Activated naive CD8-positive, alpha-beta T cell treated with anti-CD3 and anti-CD28 coated beads, Interleukin-2, amount 50 U/mL, for 16 hours (primary cell): ENCODE data around the gene WBP1L.
"Not testable (repeated sequence)": the region's sequence is repeated elsewhere in the genome, so short reads cannot be mapped to it uniquely, and the experiment has no call there.

ENCODE experiments used
- DNase-seq: peaks from one replicate; pipeline ENCODE4 v3.0.0-alpha.2; 2020; ENCODE audit warnings: low read depth, low spot score

Gene WBP1L

DNA sequence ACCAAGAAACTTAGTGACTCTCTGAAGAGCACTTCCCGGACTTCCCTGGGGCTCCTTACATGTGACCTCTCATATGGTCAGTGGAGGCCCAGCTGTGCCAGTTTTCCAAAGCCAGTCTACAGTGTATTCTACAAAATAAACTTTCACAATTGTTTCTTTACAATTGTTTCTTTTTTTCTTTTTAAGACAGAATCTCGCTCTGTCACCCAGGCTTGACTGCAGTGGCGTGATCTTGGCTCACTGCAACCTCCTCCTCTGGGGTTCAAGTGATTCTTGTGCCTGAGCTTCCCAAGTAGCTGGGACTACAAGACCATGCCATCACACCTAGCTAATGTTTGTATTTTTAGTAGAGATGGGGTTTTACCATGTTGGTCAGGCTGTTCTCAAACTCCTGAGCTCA, 67.6 kb downstream of the WBP1L start:
- no peak for DNase-seq

DNA sequence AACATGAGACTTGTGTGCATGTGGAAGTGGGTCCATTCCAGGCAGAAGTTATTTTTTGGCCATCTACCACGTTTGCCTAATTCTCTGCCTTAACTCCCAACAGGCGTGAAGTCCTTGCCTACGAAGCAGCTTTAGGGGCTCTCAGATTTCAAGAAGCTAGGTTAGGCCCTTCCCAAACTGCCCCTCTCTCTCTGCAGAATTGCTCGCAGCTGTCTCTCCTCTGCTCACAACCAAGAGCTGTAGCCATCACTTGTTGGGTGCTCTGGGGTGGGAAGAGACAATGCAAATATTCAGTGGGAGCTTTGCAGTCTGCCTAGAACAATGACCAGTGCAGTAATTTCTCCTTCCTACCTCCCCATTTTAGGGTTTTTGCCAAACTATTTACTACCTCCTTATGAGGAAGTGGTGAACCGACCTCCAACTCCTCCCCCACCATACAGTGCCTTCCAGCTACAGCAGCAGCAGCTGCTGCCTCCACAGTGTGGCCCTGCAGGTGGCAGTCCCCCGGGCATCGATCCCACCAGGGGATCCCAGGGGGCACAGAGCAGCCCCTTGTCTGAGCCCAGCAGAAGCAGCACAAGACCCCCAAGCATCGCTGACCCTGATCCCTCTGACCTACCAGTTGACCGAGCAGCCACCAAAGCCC, 68.6 kb downstream of the WBP1L start:
- DNase-seq: no peak

DNA sequence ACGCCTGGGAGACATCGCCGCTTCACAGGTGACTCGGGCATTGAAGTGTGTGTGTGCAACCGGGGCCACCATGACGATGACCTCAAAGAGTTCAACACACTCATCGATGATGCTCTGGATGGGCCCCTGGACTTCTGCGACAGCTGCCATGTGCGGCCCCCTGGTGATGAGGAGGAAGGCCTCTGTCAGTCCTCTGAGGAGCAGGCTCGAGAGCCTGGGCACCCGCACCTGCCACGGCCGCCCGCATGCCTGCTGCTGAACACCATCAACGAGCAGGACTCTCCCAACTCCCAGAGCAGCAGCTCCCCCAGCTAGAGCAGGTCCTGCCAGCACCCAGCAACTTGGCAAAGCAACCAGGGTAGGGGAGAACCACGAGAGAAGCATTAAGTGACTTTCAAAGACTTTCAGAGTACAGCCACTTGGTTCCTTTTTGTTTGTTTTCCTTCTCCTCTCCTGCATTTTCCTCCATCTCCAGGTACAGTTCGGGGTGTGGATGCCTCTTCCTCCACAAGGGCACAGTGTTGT, 69.3 kb downstream of the WBP1L start:
- no peak for DNase-seq

DNA sequence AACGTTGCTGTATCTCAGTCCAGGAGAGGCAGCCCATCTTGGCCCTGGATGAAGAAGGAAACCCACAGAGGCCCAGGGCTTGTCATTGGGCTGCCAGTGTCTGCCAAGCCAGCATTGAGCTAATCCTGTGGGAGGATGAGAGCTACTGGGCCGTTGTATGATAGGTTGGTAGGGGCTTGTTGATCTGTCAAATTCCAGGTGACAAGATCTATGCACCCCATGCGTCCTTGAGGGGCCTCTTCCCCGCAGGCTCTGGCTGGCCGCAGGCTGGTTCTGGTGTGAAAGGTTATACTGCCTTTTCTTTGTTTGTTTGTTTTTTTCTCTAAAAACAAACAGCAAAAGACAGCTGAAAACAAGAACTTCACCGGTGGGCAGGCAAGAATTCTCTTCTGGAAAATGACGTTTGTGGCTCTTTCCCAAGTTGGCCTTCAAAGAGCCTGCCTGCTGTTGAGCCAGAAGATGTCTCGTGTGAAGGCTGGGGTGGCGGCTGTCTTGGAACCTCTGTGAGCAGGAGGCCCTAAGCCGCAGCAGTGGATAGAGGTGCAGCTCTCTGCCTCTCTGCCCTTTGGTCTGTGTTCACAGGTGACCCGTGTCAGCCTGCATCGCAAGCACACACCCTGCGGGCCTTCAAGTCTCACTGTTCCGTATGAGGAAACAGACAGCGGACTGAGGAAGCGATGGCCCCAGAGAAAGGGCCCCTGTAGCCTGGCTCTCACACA, 70.1 kb downstream of the WBP1L start:
- no peak for DNase-seq

DNA sequence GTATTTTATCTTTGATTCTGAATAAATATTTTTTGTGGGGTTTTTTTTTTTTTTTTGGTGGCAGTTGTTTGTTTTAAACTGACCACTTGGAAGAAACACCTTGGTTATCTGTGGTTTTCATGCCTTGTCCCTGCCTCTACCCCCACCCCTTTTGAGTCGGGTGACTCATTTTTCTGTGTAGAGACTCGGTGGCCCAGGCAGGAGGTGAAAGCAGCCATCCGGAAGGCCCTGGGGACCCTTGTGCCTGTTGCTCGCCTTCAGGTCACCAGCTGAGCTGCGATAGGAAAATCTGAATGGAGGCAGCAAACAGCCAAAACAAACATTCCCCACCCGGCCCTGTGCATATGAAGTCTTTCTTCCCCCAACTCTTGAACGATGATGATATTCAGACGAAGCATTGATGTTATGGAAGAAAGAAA, 70.7 kb downstream of the WBP1L start:
- no peak for DNase-seq

DNA sequence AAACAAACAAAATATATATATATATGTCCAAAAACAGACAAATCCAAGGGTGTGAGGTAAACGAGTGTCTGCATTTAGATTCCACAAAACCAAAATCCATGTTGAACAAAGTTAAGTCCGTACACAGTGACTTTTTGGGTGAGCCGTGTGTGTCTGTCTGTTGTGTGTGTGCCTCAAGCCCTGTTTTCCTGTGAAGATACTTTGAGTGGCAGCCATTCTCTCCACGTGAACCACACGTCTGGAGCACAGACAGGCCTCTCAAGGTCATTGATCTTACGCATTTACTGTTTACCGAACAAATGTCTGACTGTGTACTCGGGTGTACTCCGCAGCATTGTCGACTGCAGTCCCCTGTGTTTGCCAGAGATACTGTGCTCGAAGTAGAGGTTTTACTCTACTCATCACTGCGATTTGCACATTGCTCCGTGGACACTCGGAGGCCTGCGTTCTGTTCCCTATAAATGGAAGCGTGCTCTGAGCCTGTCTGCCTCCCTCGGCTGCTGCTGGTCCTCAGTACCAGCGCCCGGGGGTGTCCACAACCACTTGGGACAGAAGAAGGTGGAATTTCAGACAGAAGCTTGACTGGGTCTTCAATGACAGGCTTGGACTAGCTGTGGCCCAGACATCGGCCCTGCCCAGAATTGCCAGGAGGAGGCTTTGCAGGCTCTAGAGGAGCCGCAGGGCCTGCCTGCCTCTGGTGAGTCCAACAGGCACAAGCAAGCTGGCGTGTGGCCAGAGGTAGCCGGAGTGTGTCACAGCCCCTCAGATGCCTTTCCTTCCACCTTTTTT, 71.3 kb downstream of the WBP1L start:
- no peak for DNase-seq

DNA sequence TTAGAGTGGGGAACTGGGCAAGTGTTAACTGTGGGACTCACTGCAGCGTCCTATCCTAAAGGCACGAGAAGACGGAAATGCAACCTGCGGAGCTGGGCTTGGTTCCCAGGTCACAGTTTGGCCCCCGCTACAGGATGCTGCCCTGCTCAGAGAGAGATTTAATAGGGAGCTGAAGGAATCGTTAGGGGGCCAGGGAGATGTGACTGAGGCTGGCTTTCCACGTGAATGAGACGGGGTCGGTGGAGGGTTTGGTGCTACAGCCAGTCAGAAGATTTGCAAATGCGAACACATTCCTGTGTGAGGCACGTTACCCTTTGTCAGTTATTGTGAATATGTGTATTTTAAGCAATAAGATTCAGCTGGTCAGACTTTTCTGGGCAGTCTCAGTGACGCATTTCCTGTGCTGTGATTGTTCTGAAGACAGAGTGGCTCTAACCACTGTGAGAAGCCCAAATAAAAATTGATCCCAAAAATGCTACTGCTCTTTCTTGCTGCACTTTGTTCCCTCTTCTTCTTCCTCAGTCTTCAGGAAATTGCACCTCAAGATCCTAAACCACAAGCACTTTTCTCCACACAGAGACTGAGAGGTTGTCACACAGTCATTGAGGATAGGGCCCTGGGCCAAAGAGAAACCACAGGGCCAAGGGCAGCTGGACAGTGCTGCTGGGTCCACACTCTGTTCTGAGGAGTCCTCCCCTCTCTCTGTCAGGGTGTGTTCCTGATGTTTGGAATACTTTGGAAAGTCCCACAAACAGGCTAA, 72.2 kb downstream of the WBP1L start:
- no peak for DNase-seq

DNA sequence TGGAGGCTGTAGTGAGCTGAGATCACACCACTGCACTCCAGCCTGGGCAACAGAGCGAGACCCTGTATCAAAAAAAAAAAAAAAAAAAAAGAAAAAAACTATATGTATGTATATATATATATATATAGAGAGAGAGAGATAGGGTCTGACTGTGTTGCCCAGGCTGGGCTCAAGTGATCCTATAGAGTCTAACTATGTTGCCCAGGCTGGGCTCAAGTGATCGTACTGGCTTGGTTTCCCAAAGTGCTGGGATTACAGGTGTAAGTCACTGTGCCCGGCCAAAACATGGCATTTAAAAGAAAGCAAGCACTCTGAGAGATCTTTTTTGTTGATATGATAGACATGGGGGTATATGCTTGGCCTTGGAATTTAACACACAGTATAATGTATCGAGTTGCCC, 73.4 kb downstream of the WBP1L start:
- no peak for DNase-seq

DNA sequence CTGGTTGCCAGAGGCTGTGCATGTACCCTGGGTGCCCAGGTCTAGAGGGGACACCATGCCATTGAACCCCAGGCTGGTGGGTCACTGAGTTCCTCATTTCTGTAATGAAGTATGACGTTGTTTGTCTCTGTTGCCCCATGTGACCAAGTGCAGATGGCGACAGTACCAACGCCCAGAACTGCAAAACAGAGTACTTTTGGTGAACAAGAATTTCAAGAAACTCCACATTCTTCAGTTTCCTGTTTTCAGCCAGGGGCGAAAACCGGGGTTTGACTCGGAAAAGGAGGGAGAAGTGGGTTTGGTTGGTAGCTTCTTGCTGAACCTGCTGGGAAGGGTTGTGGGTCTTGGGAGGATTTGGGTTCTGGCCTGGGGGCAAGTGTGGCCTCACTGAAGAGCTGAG, 75.3 kb downstream of the WBP1L start:
- DNase-seq: no peak

DNA sequence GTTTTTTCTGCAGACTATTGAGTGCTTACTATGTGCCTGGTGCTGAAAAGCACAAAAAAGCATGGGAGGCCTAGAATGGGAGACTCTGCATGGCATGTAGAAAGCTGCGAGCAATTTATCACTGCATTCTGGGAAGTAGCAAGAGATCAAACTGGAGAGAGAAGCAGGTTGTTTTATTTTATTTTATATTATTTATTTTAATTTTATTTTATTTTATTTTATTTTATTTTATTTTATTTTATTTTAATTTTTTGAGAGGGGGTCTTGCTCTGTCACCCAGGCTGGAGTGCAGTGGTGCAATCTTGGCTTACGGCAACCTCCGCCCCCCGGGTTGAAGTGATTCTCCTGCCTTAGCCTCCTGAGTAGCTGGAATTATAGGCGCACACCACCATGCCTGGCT, 76.3 kb downstream of the WBP1L start:
- DNase-seq: not testable (repeated sequence)

DNA sequence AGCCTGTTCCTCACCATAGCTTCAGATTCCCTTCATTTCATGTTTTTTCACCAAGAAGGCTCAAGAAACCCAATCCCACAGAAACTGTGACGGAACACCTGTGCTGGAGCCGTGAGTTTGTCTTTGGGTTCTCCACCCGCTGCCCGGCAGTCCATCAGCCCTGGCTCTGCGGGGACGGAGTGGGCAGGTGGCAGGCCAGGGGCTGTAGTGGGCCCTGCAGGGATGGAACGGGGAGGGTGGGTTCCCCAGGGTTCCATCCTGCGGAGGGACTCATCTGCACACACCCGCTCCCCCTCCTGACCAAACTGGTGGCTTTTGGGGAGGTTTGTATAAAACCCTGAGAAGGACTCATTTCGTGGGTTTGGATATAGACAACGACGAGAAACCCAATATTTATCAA, 78.5 kb downstream of the WBP1L start:
- no peak for DNase-seq

DNA sequence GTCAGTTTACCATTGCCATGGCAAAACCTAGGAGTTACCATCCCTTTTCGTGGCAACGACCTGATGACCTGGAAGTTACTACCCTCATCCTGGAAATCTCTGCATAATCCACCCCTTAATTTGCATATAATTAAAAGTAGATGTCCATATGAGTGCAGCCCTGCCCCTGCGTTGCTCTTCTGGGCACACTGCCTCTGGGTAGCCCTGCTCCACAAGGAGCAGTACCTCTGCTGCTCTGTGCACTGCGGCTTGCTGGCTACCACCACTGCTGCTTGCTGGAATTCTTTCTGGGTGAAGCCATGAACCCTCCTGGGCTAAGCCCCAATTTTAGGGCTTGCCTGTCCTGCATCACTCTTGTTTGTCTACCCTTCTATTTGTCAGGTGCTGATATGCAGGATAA, 80.9 kb downstream of the WBP1L start:
- no peak for DNase-seq

DNA sequence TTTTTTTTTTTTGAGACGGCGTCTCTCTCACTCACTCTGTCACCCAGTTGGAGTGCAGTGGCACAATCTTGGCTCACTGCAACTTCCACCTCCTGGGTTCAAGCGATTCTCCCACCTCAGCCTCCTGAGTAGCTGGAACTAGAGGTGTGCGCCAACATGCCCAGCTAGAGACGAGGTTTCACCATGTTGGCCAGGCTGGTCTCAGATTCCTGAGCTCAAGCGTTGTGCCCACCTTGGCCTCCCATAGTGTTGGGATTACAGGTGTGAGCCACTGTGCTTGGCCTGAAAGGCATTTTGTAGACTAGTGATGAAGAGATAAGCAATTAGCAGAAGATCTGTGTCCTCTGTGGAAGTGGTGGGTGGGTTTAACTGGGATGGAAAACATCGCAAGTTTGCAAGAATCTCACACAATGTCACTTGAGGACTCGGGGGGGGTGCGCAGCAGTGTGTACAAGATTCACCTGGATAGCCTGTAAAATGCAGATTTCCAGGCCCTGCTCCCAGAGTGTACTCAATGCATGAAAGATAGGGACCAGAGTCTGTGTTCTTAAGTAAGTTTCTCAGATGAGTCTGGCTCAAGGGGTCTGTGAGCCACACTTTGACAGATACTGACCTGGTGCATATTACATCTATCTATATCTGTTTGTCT, 82.5 kb downstream of the WBP1L start:
- no peak for DNase-seq

DNA sequence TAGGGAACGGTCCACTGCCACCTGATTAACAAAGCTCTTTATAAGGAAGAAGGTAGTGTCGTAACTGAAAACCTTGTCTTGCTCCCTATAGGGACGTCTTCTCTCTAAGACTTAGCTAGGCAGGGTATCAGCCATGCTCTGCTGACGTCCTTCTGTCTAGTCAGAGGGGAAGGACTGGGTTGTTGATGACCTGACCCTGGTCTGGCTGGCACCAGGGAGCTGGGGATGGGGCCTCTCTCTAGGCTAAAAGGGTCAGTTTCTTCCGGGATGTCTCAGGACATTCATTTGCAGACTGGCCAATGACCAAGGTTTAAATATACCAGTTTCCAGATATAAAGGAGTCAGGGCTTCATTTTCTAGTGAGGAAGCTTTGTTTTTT, 83.8 kb downstream of the WBP1L start:
- no peak for DNase-seq

DNA sequence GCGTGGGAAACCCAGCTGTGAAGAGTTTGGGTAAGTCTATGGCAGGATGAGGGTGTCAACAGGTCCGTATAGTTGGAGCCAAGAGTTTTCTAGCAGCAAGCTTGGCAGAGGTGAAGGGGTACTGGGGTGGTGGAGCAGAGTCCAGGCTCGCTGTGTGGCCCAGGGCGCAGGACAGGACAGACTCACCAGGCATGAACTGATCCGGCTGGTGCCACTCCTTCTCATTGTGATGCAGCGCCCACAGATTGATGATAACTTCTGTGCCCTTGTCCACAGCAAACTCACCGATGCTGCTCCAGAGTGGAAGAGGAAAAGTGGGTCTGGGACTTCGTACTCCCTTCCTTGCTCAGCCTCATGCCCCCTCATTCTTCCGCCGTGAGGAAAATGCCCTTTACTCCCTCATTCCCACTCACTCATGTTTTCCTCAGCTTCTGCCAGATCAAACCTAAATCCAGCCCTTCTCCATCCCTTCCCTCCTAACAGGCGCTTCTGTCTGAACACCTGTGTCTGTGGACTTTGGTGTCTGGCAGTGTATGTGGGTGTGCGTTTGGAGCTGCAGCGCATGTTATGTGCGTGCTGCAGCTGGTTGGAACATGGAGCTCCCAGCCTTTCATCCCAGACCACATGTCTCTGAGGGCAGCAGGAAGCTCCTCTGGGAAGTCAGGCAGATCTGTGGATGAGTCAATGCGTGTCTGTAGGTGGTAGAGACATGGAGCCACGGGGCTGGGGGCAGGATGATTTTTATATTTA, 87.7 kb downstream of the WBP1L start:
- no peak for DNase-seq

DNA sequence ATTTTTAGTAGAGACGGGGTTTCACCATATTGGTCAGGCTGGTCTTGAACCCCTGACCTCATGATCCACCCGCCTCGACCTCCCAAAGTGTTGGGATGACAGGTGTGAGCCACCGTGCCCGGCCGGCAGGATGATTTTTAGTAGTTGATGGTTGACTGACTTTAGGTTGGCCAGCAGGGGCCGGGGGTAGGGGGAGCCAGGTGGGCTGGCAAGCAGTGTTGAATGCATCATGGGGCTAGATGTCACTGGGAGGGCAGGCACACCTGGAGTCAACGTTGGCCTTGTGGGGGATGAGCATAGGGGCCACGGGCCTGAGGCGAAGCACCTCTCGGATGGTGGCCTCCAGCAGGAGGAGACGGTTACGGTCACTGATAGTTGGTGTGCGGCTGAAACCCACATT, 88.5 kb downstream of the WBP1L start:
- DNase-seq: no peak

DNA sequence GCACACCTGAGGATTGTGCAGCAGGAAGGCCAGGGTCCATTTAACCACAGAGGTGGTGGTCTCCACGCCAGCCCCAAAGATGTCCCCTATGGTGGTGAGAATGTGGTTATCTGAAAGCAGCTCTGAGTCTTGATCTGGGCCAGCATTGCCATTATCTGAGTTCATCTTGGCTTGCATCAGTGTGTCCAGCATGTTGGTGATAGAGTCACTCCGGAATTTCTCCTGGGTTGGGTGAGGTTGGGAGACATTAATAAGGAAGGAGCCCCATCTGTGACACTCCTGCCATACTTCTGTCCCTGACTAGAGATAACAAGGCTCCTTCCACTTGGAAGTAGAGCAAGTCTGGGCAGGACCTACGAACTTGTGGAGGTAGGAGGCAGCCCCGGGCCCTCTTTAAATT, 89.2 kb downstream of the WBP1L start:
- no peak for DNase-seq

DNA sequence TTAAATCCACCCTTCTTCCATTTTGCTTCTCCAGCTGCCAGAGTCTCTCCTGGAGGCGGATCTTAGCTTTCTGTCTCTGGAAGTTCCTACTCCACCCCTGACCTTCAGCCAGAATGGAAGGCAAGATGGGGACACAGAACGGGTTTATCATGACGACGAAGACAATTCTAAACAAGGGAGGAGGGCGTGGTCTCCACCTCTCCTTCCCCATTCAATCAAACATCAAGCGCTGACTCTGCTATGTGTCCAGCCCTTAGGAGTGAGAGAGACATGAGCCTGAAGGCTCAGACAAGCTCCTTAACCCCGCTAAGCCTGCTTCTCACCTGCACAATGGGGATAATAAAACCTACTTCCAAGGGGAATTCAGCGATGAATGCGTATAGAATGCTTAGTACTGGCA, 90.4 kb downstream of the WBP1L start:
- no peak for DNase-seq

DNA sequence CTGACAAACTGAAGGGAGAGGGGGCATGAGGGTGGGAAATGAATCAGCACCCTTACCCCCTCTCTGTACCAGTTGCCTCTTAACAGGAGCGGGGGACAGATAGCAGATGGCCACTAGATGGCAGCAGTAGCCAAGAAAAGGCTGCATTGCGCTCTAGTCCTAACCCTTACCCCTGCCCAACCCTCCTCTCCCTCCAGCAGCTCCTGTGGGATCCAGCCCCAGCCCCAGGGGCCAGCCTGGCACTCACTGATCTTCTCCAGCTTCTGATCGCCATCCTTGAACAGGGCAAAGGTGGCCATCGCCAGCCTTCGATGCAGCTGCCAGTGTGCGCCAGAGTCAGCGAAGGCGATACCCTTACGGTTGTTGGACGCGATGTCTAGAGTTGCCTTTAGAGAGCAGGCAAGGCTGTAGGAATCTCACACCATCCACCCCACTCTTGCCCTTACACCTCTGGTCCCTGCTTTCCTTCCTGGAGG, 91.3 kb downstream of the WBP1L start:
- DNase-seq: peak; percentile 54

DNA sequence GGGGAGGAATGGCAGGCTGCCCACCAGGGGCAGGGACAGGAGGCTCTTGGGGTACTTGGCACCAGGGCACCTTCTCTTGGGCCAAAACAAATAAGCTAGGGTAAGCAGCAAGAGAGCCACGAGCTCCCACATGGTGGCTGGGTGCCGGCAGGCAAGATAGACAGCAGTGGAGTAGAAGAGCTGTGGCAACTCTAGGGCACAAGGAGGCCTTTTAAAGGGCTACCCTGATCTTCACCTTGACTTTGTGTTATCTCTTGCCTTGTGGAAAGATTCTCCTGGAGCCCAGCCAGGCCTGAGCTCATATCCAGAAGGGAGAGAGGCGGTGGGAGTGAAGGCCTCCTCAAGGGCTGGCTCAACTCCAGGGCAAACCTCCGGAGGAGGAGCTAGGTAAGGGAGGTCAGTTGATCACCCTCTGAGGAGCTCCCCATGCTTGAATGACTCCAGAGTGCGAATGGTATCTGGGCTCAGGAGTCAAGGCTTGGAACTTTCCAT, 93.5 kb downstream of the WBP1L start, which contains the start of gene CYP17A1:
Gene CYP17A1 (minus strand): TSS at position 184 of the 492 bp plus-strand sequence. CDS start 52 bp downstream, at position 132.
- no peak for DNase-seq
